Spleen (tissue), 11 donors: ENCODE results near the gene MAP2K1. TPM values are rescaled to one million over a fixed set of nuclear protein-coding genes. Genes with fewer than 3 reads are reported as not detected.

Experiments used
- DNase-seq: peaks from one replicate; pipeline ENCODE4 v3.0.0-alpha.2; 2020
- H3K27ac ChIP-seq, 8 donors: fragments of 200-600 bp; sonication (generic) in 7 of 8; 1 replicate in 4 of 8; 2 replicates in 4 of 8; pipeline versions ENCODE4 v1.5.0 to v1.8.0; 2016 to 2021; ENCODE audit warnings: inconsistent platforms in 4 of 8, mild to moderate bottlenecking in 4 of 8, moderate library complexity in 1 of 8
- H3K27me3 ChIP-seq, 7 donors: fragments of 200-600 bp; sonication (generic) in 6 of 7; replicated peaks in 1 of 7; 1 replicate in 4 of 7; 2 replicates in 3 of 7; pipeline versions ENCODE4 v1.5.0 to v1.8.0; 2016 to 2021; ENCODE audit warnings: inconsistent platforms in 3 of 7, mild to moderate bottlenecking in 1 of 7
- H3K36me3 ChIP-seq, 6 donors: fragments of 200-600 bp; sonication (generic) in 5 of 6; 1 replicate in 4 of 6; 2 replicates in 2 of 6; pipeline versions ENCODE4 v1.5.0 to v1.8.0; 2016 to 2021; ENCODE audit warnings: inconsistent platforms in 2 of 6
- H3K4me1 ChIP-seq, 6 donors: fragments of 200-600 bp; sonication (generic) in 5 of 6; 1 replicate in 3 of 6; 2 replicates in 3 of 6; pipeline versions ENCODE4 v1.5.0 to v1.8.0; 2016 to 2021; ENCODE audit warnings: inconsistent platforms in 3 of 6
- H3K4me3 ChIP-seq, 8 donors: fragments of 200-600 bp; sonication (generic) in 7 of 8; 1 replicate in 4 of 8; 2 replicates in 4 of 8; pipeline versions ENCODE4 v1.5.0 to v1.8.0; 2016 to 2021; ENCODE audit warnings: inconsistent platforms in 4 of 8, mild to moderate bottlenecking in 4 of 8, moderate library complexity in 2 of 8
- H3K9me3 ChIP-seq, 8 donors: fragments of 200-600 bp; sonication (generic) in 7 of 8; 1 replicate in 4 of 8; 2 replicates in 4 of 8; pipeline versions ENCODE4 v1.5.0 to v1.8.0; 2016 to 2021; ENCODE audit warnings: inconsistent platforms in 4 of 8
- CTCF ChIP-seq, 11 experiments: fragments of 200-600 bp in 7 of 11; fragments of 450-650 bp in 4 of 11; sonication (generic) in 4 of 11; IDR thresholded peaks in 8 of 11; conservative IDR thresholded peaks in 3 of 11; 1 replicate in 7 of 11; 2 replicates in 4 of 11; pipeline versions ENCODE4 v1.4.0 to v1.8.0; 2016 to 2021; ENCODE audit warnings: antibody characterized with exemption in 11 of 11, inconsistent platforms in 4 of 11, mild to moderate bottlenecking in 1 of 11
- POLR2A ChIP-seq, 3 donors: fragments of 450-650 bp; IDR thresholded peaks; one replicate each; pipeline ENCODE4 v1.5.1; 2017; ENCODE audit warnings: antibody characterized with exemption in 3 of 3, mild to moderate bottlenecking in 1 of 3
- POLR2AphosphoS5 ChIP-seq, 3 donors: sonication (generic); formaldehyde crosslinking; IDR thresholded peaks; one replicate each; pipeline ENCODE4 v1.5.1; 2017; ENCODE audit warnings: antibody characterized with exemption in 3 of 3
- WGBS, 5 donors: extraction: QIAGEN DNeasy Blood & Tissue Kit in 3 of 5; methylation state at CpG; one replicate each; pipeline versions ENCODE4 v1.1.5 to v1.1.7; 2013 to 2018; 5-methylcytosine and 5-hydroxymethylcytosine counted together
- intact Hi-C: fragments of 100-400 bp; cut with DNase I; formaldehyde crosslinking; loops from one replicate; pipeline ENCODE4 v1.15.0; 2023; ENCODE audit warnings: low total_unique reads
- polyA plus RNA-seq, 3 donors: library from polyadenylated mRNA; stranded (reverse); fragments of 200-250 nt; gene quantifications; one replicate each; pipeline ENCODE4 v1.2.1, GENCODE V29; 2013
- total RNA-seq, 7 donors: library from RNA; depleted of rRNA in 3 of 7; stranded (reverse); fragments of >200 nt in 3 of 7; fragmentation: NEBNext Ultra II Directional in 4 of 7; extraction: Animal tissue kit (Norgen Biotek cat#: 25700) in 4 of 7; gene quantifications; one replicate each; pipeline versions ENCODE4 v1.1.0 to v1.2.1, GENCODE V29; 2016 to 2021
- donor health status: healthy with polysubstance abuse.
- donor health status: DM: no; HTN: no; CAD: no; lungs with moderate emphysema.
- donor health status: DM: no; HTN: no; CAD: no.
- donor health status: Bipolar disorder and iron deficiency.
- donor health status: healthy.
- donor health status: DM: no; HTN: no; CAD: no.
- donor health status: DM: yes; HTN: yes; CAD: no.

Gene MAP2K1
- total and polyA plus RNA-seq, 10 donors = 20.2 to 56.9 (median 40.7) TPM

GRCh38 chr15:66429546-66429945 is 42.8 kb downstream of the MAP2K1 start:
- DNase-seq = no peak
- intact Hi-C loops = no loop called here
- WGBS, 5 donors = 71 to 92% (median 86%) methylated on average over 6 to 7 of the region's 7 CpGs
- H3K4me3 ChIP-seq = no peak overlapping the region
- TF ChIP-seq POLR2A (IDR thresholded peaks at IDR 0.05) = no peak
- TF ChIP-seq POLR2AphosphoS5 (IDR thresholded peaks at IDR 0.05) = no peak
- no peak for TF ChIP-seq CTCF (IDR thresholded peaks at IDR 0.05 in 8 of 11, conservative IDR thresholded peaks at IDR 0.05 in 3 of 11)
- peak overlapping the region in 1 of 8 donors; percentile 27 for H3K27ac ChIP-seq
- no peaks in the 10 kb centered on the region for H3K27me3 ChIP-seq
- H3K36me3 ChIP-seq = no peaks in the 10 kb centered on the region
- H3K4me1 ChIP-seq = peaks cover 0 to 79% (median 13%) of the 10 kb centered on the region in 6 donors
- H3K9me3 ChIP-seq = no peaks in the 10 kb centered on the region

GRCh38 chr15:66430627-66431255 is 44.0 kb downstream of the MAP2K1 start:
- no peak for DNase-seq
- no peak for TF ChIP-seq CTCF (IDR thresholded peaks at IDR 0.05 in 8 of 11, conservative IDR thresholded peaks at IDR 0.05 in 3 of 11)
- no peak for TF ChIP-seq POLR2AphosphoS5 (IDR thresholded peaks at IDR 0.05)
- no peak for TF ChIP-seq POLR2A (IDR thresholded peaks at IDR 0.05)
- intact Hi-C loops = no loop called here
- Histone ChIP-seq H3K4me3 (no peak overlapping the region), H3K9me3 (no peaks in the 10 kb centered on the region), H3K36me3 (peaks cover 0 to 11% (median 9%) of the 10 kb centered on the region in 6 donors), H3K4me1 (peaks cover 0 to 70% (median 13%) of the 10 kb centered on the region in 6 donors), H3K27ac (no peak overlapping the region), H3K27me3 (no peaks in the 10 kb centered on the region)
- 64 to 80% (median 70%) methylated on average over 3 of the region's 3 CpGs for WGBS, 5 donors

- WGBS, 5 donors = 56 to 83% (median 75%) methylated on average over 2 of the region's 2 CpGs
- intact Hi-C loops = no loop called here
- no peak for DNase-seq
- Histone ChIP-seq H3K27me3 (no peaks in the 10 kb centered on the region), H3K27ac (no peak overlapping the region), H3K36me3 (peaks cover 0 to 41% (median 39%) of the 10 kb centered on the region in 6 donors), H3K9me3 (no peaks in the 10 kb centered on the region), H3K4me1 (peaks cover 0 to 49% (median 12%) of the 10 kb centered on the region in 6 donors), H3K4me3 (no peak overlapping the region)
- TF ChIP-seq POLR2A (IDR thresholded peaks at IDR 0.05) = no peak
- no peak for TF ChIP-seq POLR2AphosphoS5 (IDR thresholded peaks at IDR 0.05)
- TF ChIP-seq CTCF (IDR thresholded peaks at IDR 0.05 in 8 of 11, conservative IDR thresholded peaks at IDR 0.05 in 3 of 11) = no peak
Observed at GRCh38 chr15:66433726-66434125, 47.0 kb downstream of the MAP2K1 start.

GRCh38 chr15:66440501-66440900 is 53.8 kb downstream of the MAP2K1 start:
- 93 to 98% (median 95%) methylated on average over 2 of the region's 2 CpGs for WGBS, 5 donors
- Histone ChIP-seq H3K27me3 (no peaks in the 10 kb centered on the region), H3K36me3 (peaks cover 2 to 100% (median 82%) of the 10 kb centered on the region in 6 donors), H3K9me3 (no peaks in the 10 kb centered on the region), H3K4me3 (no peak overlapping the region), H3K4me1 (no peaks in the 10 kb centered on the region), H3K27ac (no peak overlapping the region)
- intact Hi-C loops = no loop called here
- TF ChIP-seq POLR2A (IDR thresholded peaks at IDR 0.05) = no peak
- no peak for TF ChIP-seq CTCF (IDR thresholded peaks at IDR 0.05 in 8 of 11, conservative IDR thresholded peaks at IDR 0.05 in 3 of 11)
- TF ChIP-seq POLR2AphosphoS5 (IDR thresholded peaks at IDR 0.05) = no peak
- no peak for DNase-seq
